ENCODE measurements around the gene ATP13A5. TPM values are rescaled to one million over a fixed set of nuclear protein-coding genes. Genes with fewer than 3 reads are reported as not detected.

ATP13A5 gene
- not detected for total RNA-seq
- long read RNA-seq: 0 reads

GRCh38 chr3:193378706-193379105 is at the start of gene ATP13A5:
Gene ATP13A5, minus strand, starts transcription at chr3:193378753. Its CDS starts 28 bp downstream, at chr3:193378725.
- no peak for TF ChIP-seq POLR2A (IDR thresholded peaks at IDR 0.05)
- no peak for TF ChIP-seq CTCF (IDR thresholded peaks at IDR 0.05)
- ATAC-seq: no peak

GRCh38 chr3:193418576-193419373 is 40.2 kb upstream of the ATP13A5 start:
- no peaks in the 10 kb centered on the region for H3K36me3 ChIP-seq
- no peaks in the 10 kb centered on the region for H3K4me1 ChIP-seq
- no peak overlapping the region for H3K4me3 ChIP-seq
- no CpG with 5 or more reads among the region's 4 CpGs for WGBS (ENCODE audit: insufficient coverage, low coverage, low lambda C conversion rate, missing lambda C conversion rate)
- ATAC-seq (peak in 1 of 4 donors; percentile 30), DNase-seq (no peak)
- TF ChIP-seq CTCF (IDR thresholded peaks at IDR 0.05): no peak
- no peak for TF ChIP-seq POLR2A (IDR thresholded peaks at IDR 0.05)
- H3K27ac ChIP-seq: no peak overlapping the region
- intact Hi-C loops (cut with DNase I): no loop called here
- no peaks in the 10 kb centered on the region for H3K27me3 ChIP-seq
- H3K9me3 ChIP-seq: peaks cover 0 to 3% (median 0%) of the 10 kb centered on the region in 4 donors

More at GRCh38 chr3:193378706-193379105, at the start of gene ATP13A5:
- Histone ChIP-seq H3K4me3 (no peak within 1 kb of the TSS), H3K9me3 (no peaks in the 10 kb centered on the region), H3K27ac (no peak within 1 kb of the TSS), H3K4me1 (no peaks in the 10 kb centered on the region), H3K27me3 (no peaks in the 10 kb centered on the region), H3K36me3 (no peaks in the 10 kb centered on the region)
- WGBS (ENCODE audit: insufficient coverage, low coverage, low lambda C conversion rate, missing lambda C conversion rate): 58% methylated on average over 6 of the region's 6 CpGs
- intact Hi-C loops (cut with DNase I): no loop called here
- no peak for DNase-seq

- peaks cover 0 to 3% (median 0%) of the 10 kb centered on the region in 4 donors for H3K9me3 ChIP-seq
- DNase-seq: no peak
- no peaks in the 10 kb centered on the region for H3K4me1 ChIP-seq
- no peaks in the 10 kb centered on the region for H3K36me3 ChIP-seq
- H3K27me3 ChIP-seq: no peaks in the 10 kb centered on the region
- no peak overlapping the region for H3K27ac ChIP-seq
- H3K4me3 ChIP-seq: no peak overlapping the region
- TF ChIP-seq CTCF (IDR thresholded peaks at IDR 0.05) (no peak), POLR2A (IDR thresholded peaks at IDR 0.05) (no peak)
- ATAC-seq: no peak
- intact Hi-C loops (cut with DNase I): no loop called here
- 74% methylated on average over 2 of the region's 2 CpGs for WGBS (ENCODE audit: insufficient coverage, low coverage, low lambda C conversion rate, missing lambda C conversion rate)
Observed at GRCh38 chr3:193416629-193417028, 38.1 kb upstream of the ATP13A5 start.

- intact Hi-C loops (cut with DNase I): no loop called here
- no peak for TF ChIP-seq POLR2A (IDR thresholded peaks at IDR 0.05)
- no peak for TF ChIP-seq CTCF (IDR thresholded peaks at IDR 0.05)
- H3K27me3 ChIP-seq: no peaks in the 10 kb centered on the region
- no peak for DNase-seq
- ATAC-seq: no peak
- no peak overlapping the region for H3K4me3 ChIP-seq
- H3K36me3 ChIP-seq: no peaks in the 10 kb centered on the region
- no peak overlapping the region for H3K27ac ChIP-seq
- H3K4me1 ChIP-seq: no peaks in the 10 kb centered on the region
- H3K9me3 ChIP-seq: no peaks in the 10 kb centered on the region
- WGBS (ENCODE audit: insufficient coverage, low coverage, low lambda C conversion rate, missing lambda C conversion rate): 50% methylated on average over 1 of the region's 1 CpG
Observed at GRCh38 chr3:193407688-193408087, 29.1 kb upstream of the ATP13A5 start.
